Kidney (tissue), 14 donors: ENCODE measurements around the gene INHA. TPM values are rescaled to one million over a fixed set of nuclear protein-coding genes. Genes with fewer than 3 reads are reported as not detected.

Experiments used
- DNase-seq, 5 donors: peaks; one replicate each; pipeline ENCODE4 v3.0.0-alpha.2; 2013 to 2020
- FAIRE-seq: peaks from 2 replicates; lab custom pipeline; 2012; peaks lifted over from hg19 to GRCh38; lab: Jason Lieb, UNC
- H3K27ac ChIP-seq, 2 donors: one replicate each; pipeline ENCODE4 v1.7.0; 2013; ENCODE audit warnings: low read depth in 2 of 2, low read length in 2 of 2, inconsistent platforms in 1 of 2
- H3K27me3 ChIP-seq: one replicate; pipeline ENCODE4 v1.7.1; 2013; ENCODE audit warnings: low read length, inconsistent platforms; ENCODE audit not compliant: control insufficient read depth, insufficient read depth
- H3K36me3 ChIP-seq, 3 donors: one replicate each; pipeline versions ENCODE4 v1.7.0 to v1.7.1; 2013; ENCODE audit warnings: low read length in 3 of 3, control low read depth in 1 of 3, inconsistent platforms in 1 of 3; ENCODE audit not compliant: insufficient read depth in 3 of 3, control insufficient read depth in 2 of 3
- H3K4me1 ChIP-seq, 3 donors: one replicate each; pipeline versions ENCODE4 v1.7.0 to v1.7.1; 2013; ENCODE audit warnings: low read length in 3 of 3, inconsistent platforms in 1 of 3, low read depth in 1 of 3; ENCODE audit not compliant: control insufficient read depth in 2 of 3, insufficient read depth in 2 of 3
- H3K4me3 ChIP-seq, 3 donors: one replicate each; pipeline versions ENCODE4 v1.7.0 to v1.8.1; 2013; ENCODE audit warnings: low read length in 3 of 3, control low read depth in 1 of 3, inconsistent platforms in 1 of 3
- H3K9ac ChIP-seq, 3 donors: one replicate each; pipeline versions ENCODE4 v1.7.0 to v1.7.1; 2013; ENCODE audit warnings: low read length in 3 of 3, control low read depth in 1 of 3, inconsistent platforms in 1 of 3
- H3K9me3 ChIP-seq, 3 donors: one replicate each; pipeline versions ENCODE4 v1.7.0 to v1.7.1; 2013; ENCODE audit warnings: low read length in 3 of 3, control low read depth in 1 of 3, inconsistent platforms in 1 of 3; ENCODE audit not compliant: control insufficient read depth in 2 of 3, insufficient read depth in 1 of 3
- CTCF ChIP-seq: IDR thresholded peaks from 3 replicates; pipeline ENCODE4 v1.5.1; 2012; ENCODE audit warnings: mild to moderate bottlenecking, moderate library complexity, borderline replicate concordance; ENCODE audit not compliant: insufficient read depth; ENCODE audit errors: extremely low read depth
- intact Hi-C: fragments of 100-400 bp; cut with DNase I; formaldehyde crosslinking; loops from one replicate; pipeline ENCODE4 v1.11.1; 2022
- polyA plus RNA-seq: library from polyadenylated mRNA; stranded (reverse); fragments of 350-450 nt; fragmentation: Illumina TruSeq; extraction: RNeasy Lipid Tissue Mini Kit (QIAGEN cat#74804); gene quantifications from one replicate; pipeline ENCODE4 v1.2.3, GENCODE V29; 2014; ENCODE audit warnings: low read depth, low replicate concordance; ENCODE audit not compliant: insufficient read depth
- total RNA-seq: library from RNA; stranded (reverse); fragmentation: NEBNext Ultra II Directional; extraction: Animal tissue kit (Norgen Biotek cat#: 25700); gene quantifications from one replicate; pipeline ENCODE4 v1.2.1, GENCODE V29; 2021
- donor health status: control.
- donor health status: control.
- donor health status: control.
- donor health status: control.
- donor health status: control.
- donor health status: DM: yes; HTN: yes; CAD: no.
- donor health status: Normal renal cell carcinoma (clear cell type).

The INHA gene
- total and polyA plus RNA-seq, 2 donors from 2014 or later, result 1.2 to 2.5 TPM

- H3K4me1 ChIP-seq, result no peaks in the 10 kb centered on the region
- H3K27me3 ChIP-seq, result no peaks in the 10 kb centered on the region
- H3K27ac ChIP-seq, result no peak overlapping the region
- no peak for TF ChIP-seq CTCF
- no peaks in the 10 kb centered on the region for H3K9me3 ChIP-seq
- no peak overlapping the region for H3K4me3 ChIP-seq
- H3K9ac ChIP-seq, result no peak overlapping the region
- DNase-seq, result peak in 2 of 5 donors; percentile 42 to 60
- peaks cover 6 to 12% (median 7%) of the 10 kb centered on the region in 3 donors for H3K36me3 ChIP-seq
- intact Hi-C loops, result no loop called here
- no peak for FAIRE-seq
These were observed 8.7 kb upstream of the INHA start for GRCh38 chr2:219563271-219563928.

- FAIRE-seq (no peak), DNase-seq (peak in 1 of 5 donors; percentile 59)
- no peak overlapping the region for H3K4me3 ChIP-seq
- intact Hi-C loops, result no loop called here
- H3K27ac ChIP-seq, result no peak overlapping the region
- no peak overlapping the region for H3K9ac ChIP-seq
- peaks cover 0 to 10% (median 7%) of the 10 kb centered on the region in 3 donors for H3K4me1 ChIP-seq
- TF ChIP-seq CTCF, result no peak
- H3K36me3 ChIP-seq, result peaks cover 6 to 12% (median 7%) of the 10 kb centered on the region in 3 donors
- no peaks in the 10 kb centered on the region for H3K27me3 ChIP-seq
- H3K9me3 ChIP-seq, result no peaks in the 10 kb centered on the region
These were observed 6.7 kb upstream of the INHA start for GRCh38 chr2:219565130-219566080.

- Histone ChIP-seq H3K27me3 (no peaks in the 10 kb centered on the region), H3K9ac (no peak overlapping the region), H3K27ac (no peak overlapping the region), H3K4me1 (peaks cover 0 to 10% (median 7%) of the 10 kb centered on the region in 3 donors), H3K36me3 (peaks cover 6 to 12% (median 7%) of the 10 kb centered on the region in 3 donors), H3K9me3 (no peaks in the 10 kb centered on the region), H3K4me3 (no peak overlapping the region)
- TF ChIP-seq CTCF, result no peak
- FAIRE-seq (no peak), DNase-seq (no peak)
- intact Hi-C loops, result no loop called here
These were observed 5.5 kb upstream of the INHA start for GRCh38 chr2:219566640-219567039.
